DMS 273 treated with DMSO at 0.1 percent for 48 hours (cell line): ENCODE results near the gene BASP1.
"Not testable (repeated sequence)": the region's sequence is repeated elsewhere in the genome, so short reads cannot be mapped to it uniquely, and the experiment has no call there.

Experiments
- DNase-seq: peaks from one replicate; lab custom pipeline; 2025; lab: John Stamatoyannopoulos, UW

Gene BASP1

GRCh38 chr5:17319095-17319494 lies 101.7 kb downstream of the BASP1 start:
- not testable (repeated sequence) for DNase-seq

- no peak for DNase-seq
Measured at GRCh38 chr5:17325770-17326599, 108.6 kb downstream of the BASP1 start.
